HepG2 (cell line): ENCODE measurements around the gene GDAP2.

Experiments used
- AKAP8 ChIP-seq: sonication (generic); formaldehyde crosslinking; IDR thresholded peaks from 2 replicates; pipeline ENCODE4 v1.5.1; 2020; ENCODE audit warnings: mild to moderate bottlenecking, missing genetic modification reagents
- ARNT ChIP-seq: fragments of 450-650 bp; IDR thresholded peaks from 2 replicates; pipeline ENCODE4 v1.6.1; 2017
- CEBPZ ChIP-seq: IDR thresholded peaks from 2 replicates; pipeline ENCODE4 v1.6.1; 2012; ENCODE audit warnings: low read length, improper control_type of control experiment
- DMAP1 ChIP-seq: IDR thresholded peaks from 2 replicates; pipeline ENCODE4 v1.6.1; 2016
- HMG20B ChIP-seq: conservative IDR thresholded peaks from 2 replicates; pipeline ENCODE4 v1.6.1; 2016; ENCODE audit warnings: missing genetic modification reagents, missing compliant biosample characterization
- NFE2L2 ChIP-seq: fragments of 150-350 bp; IDR thresholded peaks from 2 replicates; pipeline ENCODE4 v1.6.1; 2014; ENCODE audit warnings: low read length
- NPAS2 ChIP-seq: sonication (generic); formaldehyde crosslinking; IDR thresholded peaks from 2 replicates; pipeline ENCODE4 v1.8.0; 2022; ENCODE audit warnings: mild to moderate bottlenecking, missing genetic modification reagents, borderline replicate concordance
- TCF12 ChIP-seq, 2 experiments: fragments of 450-650 bp in 1 of 2; sonication (generic) in 1 of 2; formaldehyde crosslinking in 1 of 2; IDR thresholded peaks; 2 replicates each; pipeline versions ENCODE4 v1.6.1 to v1.8.0; 2017 to 2022; ENCODE audit warnings: antibody characterized with exemption in 1 of 2, mild to moderate bottlenecking in 1 of 2, missing genetic modification reagents in 1 of 2, moderate library complexity in 1 of 2
- ZBTB7A ChIP-seq: sonication (generic); formaldehyde crosslinking; IDR thresholded peaks from 2 replicates; pipeline ENCODE4 v1.8.0; 2022; ENCODE audit warnings: mild to moderate bottlenecking, missing genetic modification reagents
- ZNF224 ChIP-seq: sonication (generic); formaldehyde crosslinking; IDR thresholded peaks from 2 replicates; pipeline ENCODE4 v1.5.0; 2020; ENCODE audit warnings: mild to moderate bottlenecking, missing genetic modification reagents
- ZNF232 ChIP-seq: sonication (generic); formaldehyde crosslinking; IDR thresholded peaks from 2 replicates; pipeline ENCODE4 v1.4.0; 2020; ENCODE audit warnings: missing genetic modification reagents, borderline replicate concordance
- TF ChIP-seq, protein P1 (sequence below): sonication (generic); formaldehyde crosslinking; IDR thresholded peaks from 2 replicates; pipeline ENCODE4 v1.4.0; 2020; ENCODE audit warnings: missing genetic modification reagents

DNA sequence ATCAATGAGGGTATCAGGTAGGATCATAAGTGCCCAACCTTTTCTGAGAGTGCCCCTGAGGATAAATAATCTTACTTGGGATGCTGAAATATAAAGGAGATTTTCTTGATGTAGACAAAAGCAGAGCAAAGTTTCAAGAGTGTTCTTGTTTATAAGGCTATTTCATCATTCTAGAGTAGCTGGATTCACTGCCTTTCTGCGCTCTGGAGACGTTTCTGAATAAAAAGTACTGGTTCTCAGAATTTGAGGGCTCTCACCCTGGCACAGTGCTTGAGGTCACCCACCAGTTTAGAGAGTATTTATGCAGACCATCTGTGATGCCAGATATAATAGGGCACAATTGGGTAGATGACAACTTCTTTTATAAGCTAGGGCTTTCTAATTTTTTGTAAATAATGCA lies 103.3 kb downstream of the GDAP2 start:
- TF ChIP-seq NFE2L2: no peak
- TF ChIP-seq, protein P1, sequence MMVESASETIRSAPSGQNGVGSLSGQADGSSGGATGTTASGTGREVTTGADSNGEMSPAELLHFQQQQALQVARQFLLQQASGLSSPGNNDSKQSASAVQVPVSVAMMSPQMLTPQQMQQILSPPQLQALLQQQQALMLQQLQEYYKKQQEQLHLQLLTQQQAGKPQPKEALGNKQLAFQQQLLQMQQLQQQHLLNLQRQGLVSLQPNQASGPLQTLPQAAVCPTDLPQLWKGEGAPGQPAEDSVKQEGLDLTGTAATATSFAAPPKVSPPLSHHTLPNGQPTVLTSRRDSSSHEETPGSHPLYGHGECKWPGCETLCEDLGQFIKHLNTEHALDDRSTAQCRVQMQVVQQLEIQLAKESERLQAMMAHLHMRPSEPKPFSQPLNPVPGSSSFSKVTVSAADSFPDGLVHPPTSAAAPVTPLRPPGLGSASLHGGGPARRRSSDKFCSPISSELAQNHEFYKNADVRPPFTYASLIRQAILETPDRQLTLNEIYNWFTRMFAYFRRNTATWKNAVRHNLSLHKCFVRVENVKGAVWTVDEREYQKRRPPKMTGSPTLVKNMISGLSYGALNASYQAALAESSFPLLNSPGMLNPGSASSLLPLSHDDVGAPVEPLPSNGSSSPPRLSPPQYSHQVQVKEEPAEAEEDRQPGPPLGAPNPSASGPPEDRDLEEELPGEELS (CRISPR knock-in tag): no peak
- no peak for TF ChIP-seq ZNF232 (CRISPR knock-in tag)
- TF ChIP-seq NPAS2 (CRISPR knock-in tag): no peak
- TF ChIP-seq DMAP1 (CRISPR knock-in tag): no peak
- TF ChIP-seq ZNF224 (CRISPR knock-in tag): no peak
- TF ChIP-seq AKAP8 (CRISPR knock-in tag): no peak
- TF ChIP-seq CEBPZ: no peak
- no peak for TF ChIP-seq ZBTB7A (CRISPR knock-in tag)
- no peak for TF ChIP-seq ARNT
- no peak for TF ChIP-seq TCF12 (IDR thresholded peaks at IDR 0.05)
- TF ChIP-seq TCF12 (CRISPR knock-in tag; IDR thresholded peaks at IDR 0.05): no peak
- TF ChIP-seq HMG20B (CRISPR knock-in tag): no peak
